ENCODE measurements around the gene COL15A1.

GRCh38 chr9:99066571-99066970, 122.9 kb downstream of the COL15A1 start:
- TF ChIP-seq, protein P1, sequence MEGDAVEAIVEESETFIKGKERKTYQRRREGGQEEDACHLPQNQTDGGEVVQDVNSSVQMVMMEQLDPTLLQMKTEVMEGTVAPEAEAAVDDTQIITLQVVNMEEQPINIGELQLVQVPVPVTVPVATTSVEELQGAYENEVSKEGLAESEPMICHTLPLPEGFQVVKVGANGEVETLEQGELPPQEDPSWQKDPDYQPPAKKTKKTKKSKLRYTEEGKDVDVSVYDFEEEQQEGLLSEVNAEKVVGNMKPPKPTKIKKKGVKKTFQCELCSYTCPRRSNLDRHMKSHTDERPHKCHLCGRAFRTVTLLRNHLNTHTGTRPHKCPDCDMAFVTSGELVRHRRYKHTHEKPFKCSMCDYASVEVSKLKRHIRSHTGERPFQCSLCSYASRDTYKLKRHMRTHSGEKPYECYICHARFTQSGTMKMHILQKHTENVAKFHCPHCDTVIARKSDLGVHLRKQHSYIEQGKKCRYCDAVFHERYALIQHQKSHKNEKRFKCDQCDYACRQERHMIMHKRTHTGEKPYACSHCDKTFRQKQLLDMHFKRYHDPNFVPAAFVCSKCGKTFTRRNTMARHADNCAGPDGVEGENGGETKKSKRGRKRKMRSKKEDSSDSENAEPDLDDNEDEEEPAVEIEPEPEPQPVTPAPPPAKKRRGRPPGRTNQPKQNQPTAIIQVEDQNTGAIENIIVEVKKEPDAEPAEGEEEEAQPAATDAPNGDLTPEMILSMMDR (optimal IDR thresholded peaks at IDR 0.05 in 1 of 3, IDR thresholded peaks at IDR 0.05 in 1 of 3, conservative IDR thresholded peaks at IDR 0.05 in 1 of 3; ENCODE audit: extremely low read depth in 1 of 3, insufficient read depth in 2 of 3, low read length in 3 of 3), result no peak
- no peak for TF ChIP-seq EZH2 (IDR thresholded peaks at IDR 0.05; ENCODE audit: low read length)
